CD4-positive, alpha-beta T cell treated with Interleukin-4 for 1 hour (primary cell): ENCODE data around the gene UBE2J1.

ENCODE experiments used
- DNase-seq, 2 donors: peaks; one replicate each; pipeline ENCODE4 v3.0.0-alpha.2; 2020 to 2022

The UBE2J1 gene

DNA sequence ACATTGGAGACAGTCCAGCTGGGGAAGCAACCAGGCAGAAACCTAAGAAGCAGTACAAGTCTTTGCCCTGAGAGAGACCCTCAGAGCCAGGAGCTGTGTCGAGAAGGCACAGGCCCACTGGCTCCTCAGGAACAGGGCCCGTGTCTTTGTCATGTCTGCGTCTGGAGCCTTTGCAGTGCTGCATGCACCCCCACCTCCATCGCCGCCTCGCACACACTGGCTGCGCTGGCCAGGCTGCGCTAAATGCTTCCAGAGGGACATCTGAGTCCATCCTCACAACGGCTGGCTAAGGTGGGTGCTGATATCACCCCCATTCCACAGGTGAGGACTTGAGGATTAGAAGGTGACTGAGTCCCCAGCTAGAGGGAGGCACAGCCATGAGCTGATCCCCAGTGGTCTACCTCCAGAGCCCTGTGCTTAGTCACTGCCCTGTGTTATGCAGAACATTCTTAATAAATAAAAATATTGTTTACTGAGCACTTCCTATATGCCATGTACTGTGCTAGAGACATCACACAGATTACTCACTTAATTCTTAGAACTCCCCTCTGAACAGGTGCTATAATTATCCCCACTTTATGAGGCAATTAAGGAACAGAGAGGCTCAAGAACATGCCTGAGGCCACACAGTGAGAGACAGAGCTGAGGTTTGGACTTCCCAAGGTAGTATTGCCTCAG lies 65.0 kb downstream of the UBE2J1 start:
- DNase-seq, result no peak

- DNase-seq, result no peak
Measured at GRCh38 chr6:89286516-89286915, 66.0 kb downstream of the UBE2J1 start.

- DNase-seq, result no peak
Measured at GRCh38 chr6:89284963-89285735, 67.4 kb downstream of the UBE2J1 start.

GRCh38 chr6:89284081-89284480 lies 68.4 kb downstream of the UBE2J1 start:
- DNase-seq, result no peak

DNA sequence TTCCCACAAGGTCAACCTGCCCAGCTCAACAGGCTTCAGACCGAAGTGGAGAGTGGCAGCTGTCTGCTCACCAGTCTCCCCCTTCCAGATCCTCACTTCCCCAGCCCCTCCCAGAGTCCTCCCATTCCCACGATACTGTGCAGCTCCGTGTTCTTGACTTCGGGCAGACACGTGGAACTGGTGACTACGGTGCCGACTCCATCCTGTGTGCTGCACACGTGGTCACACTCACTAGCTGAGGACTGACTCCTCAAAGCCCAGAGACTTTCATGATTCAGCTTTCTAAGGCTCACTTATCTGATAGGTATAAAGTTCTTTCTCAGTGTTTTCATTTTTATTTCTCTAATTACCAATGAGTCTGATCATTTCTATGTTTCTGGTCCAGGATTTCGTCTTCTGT lies 69.8 kb downstream of the UBE2J1 start:
- DNase-seq, result no peak

DNA sequence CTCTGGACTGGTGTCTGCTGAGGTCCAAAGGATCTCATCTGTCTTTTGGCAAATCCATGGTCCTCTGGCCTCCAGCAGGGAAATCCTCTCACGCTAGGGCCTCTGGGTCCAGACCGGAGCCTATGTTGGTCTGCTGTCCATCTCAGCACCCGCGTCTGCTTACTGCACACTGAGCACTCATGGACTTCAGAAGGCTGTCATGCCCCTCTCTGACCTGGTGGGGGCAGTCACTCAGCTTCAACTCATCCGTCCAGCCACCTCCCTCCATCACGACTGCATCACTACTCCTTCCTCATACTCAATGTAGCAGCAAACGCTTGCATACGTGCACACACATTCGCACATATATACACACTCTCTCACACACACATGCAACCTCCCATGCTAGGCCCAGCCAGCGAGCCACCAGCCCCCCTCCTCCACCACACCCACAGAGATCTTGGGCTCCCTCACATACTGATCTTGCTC lies 70.7 kb downstream of the UBE2J1 start:
- DNase-seq, result peak; percentile 47 to 56

GRCh38 chr6:89278956-89279355 lies 73.6 kb downstream of the UBE2J1 start:
- DNase-seq, result no peak
